GM12878 (cell line): Measurements from ENCODE around the gene DDX31. TPM values are rescaled to one million over a fixed set of nuclear protein-coding genes. Genes with fewer than 3 reads are reported as not detected.

Experiments used
- ATAC-seq: fragments of 200-7000 bp; cut with Tn5 transposase; 3 replicates; pipeline ENCODE4 v1.9.1; 2020; ENCODE audit warnings: mild to moderate bottlenecking, moderate library complexity
- BruUV-seq: library from RNA; stranded (reverse); fragments of 400-500 nt; replicated peaks from 2 replicates; lab custom pipeline; 2021; lab: Mats Ljungman, UMichigan
- CTCF ChIA-PET: fragments of 300-600 bp; sonication (Branson Sonifier 250); formaldehyde crosslinking; extraction: SDS; loops from one replicate; lab custom pipeline; 2021; ENCODE audit warnings: inconsistent platforms; lab: Yijun Ruan, JAX
- POLR2A ChIA-PET: fragments of 350-600 bp; formaldehyde crosslinking; extraction: SDS; loops from one replicate; lab custom pipeline; 2021; ENCODE audit warnings: inconsistent platforms; lab: Charles Lee
- RAD21 ChIA-PET: fragments of 300-600 bp; sonication (Branson Sonifier 250); formaldehyde crosslinking; loops from one replicate; lab custom pipeline; 2023; ENCODE audit warnings: antibody characterized with exemption; ENCODE audit not compliant: unreplicated experiment; lab: Charles Lee
- SMC1A ChIA-PET: fragments of 300-600 bp; sonication (Branson Sonifier 250); formaldehyde crosslinking; loops from one replicate; lab custom pipeline; 2023; ENCODE audit not compliant: unreplicated experiment, uncharacterized antibody; lab: Charles Lee
- DNase-seq: peaks from one replicate; pipeline ENCODE4 v3.0.0-alpha.2; 2011; ENCODE audit warnings: low read depth, low spot score
- FAIRE-seq: peaks from 3 replicates; lab custom pipeline; 2011; peaks lifted over from hg19 to GRCh38; lab: Jason Lieb, UNC
- H2AFZ ChIP-seq: 2 replicates; pipeline ENCODE4 v1.6.0; 2011; ENCODE audit warnings: low read depth, low read length, control low read depth; ENCODE audit not compliant: control insufficient read depth
- H3K27ac ChIP-seq: 2 replicates; pipeline ENCODE4 v1.5.1; 2011; ENCODE audit warnings: control low read depth; ENCODE audit not compliant: control insufficient read depth, insufficient read depth
- H3K27me3 ChIP-seq, 2 experiments: replicated peaks in 1 of 2; 2 replicates each; pipeline versions ENCODE4 v1.6.0 to v1.6.1; 2011; ENCODE audit warnings: low read length in 1 of 2; ENCODE audit not compliant: control insufficient read depth in 2 of 2, insufficient read depth in 2 of 2
- H3K36me3 ChIP-seq, 2 experiments: 2 replicates each; pipeline ENCODE4 v1.5.1; 2011; ENCODE audit warnings: low read length in 1 of 2; ENCODE audit not compliant: control insufficient read depth in 2 of 2, insufficient read depth in 2 of 2
- H3K4me1 ChIP-seq: 2 replicates; pipeline ENCODE4 v1.6.1; 2011; ENCODE audit warnings: mild to moderate bottlenecking, low read length, moderate library complexity, mixed read lengths; ENCODE audit not compliant: control insufficient read depth, insufficient read depth
- H3K4me2 ChIP-seq: 2 replicates; pipeline ENCODE4 v1.6.0; 2011; ENCODE audit warnings: control low read depth; ENCODE audit not compliant: control insufficient read depth, insufficient read depth
- H3K4me3 ChIP-seq: fragments of 200-600 bp; sonication (generic); 2 replicates; pipeline ENCODE4 v1.5.1; 2016
- H3K79me2 ChIP-seq: 2 replicates; pipeline ENCODE4 v1.6.0; 2011; ENCODE audit warnings: low read length; ENCODE audit not compliant: control insufficient read depth, insufficient read depth
- H3K9ac ChIP-seq: 2 replicates; pipeline ENCODE4 v1.8.0; 2011; ENCODE audit warnings: low read length, control low read depth, mixed read lengths; ENCODE audit not compliant: control insufficient read depth, insufficient read depth
- H3K9me3 ChIP-seq: replicated peaks from 3 replicates; pipeline ENCODE4 v1.5.1; 2011; ENCODE audit warnings: mild to moderate bottlenecking, low read length; ENCODE audit not compliant: control insufficient read depth, insufficient read depth
- H4K20me1 ChIP-seq: 2 replicates; pipeline ENCODE4 v1.6.0; 2011; ENCODE audit not compliant: control insufficient read depth, insufficient read depth
- IKZF1 ChIP-seq: fragments of 450-650 bp; conservative IDR thresholded peaks from 2 replicates; pipeline ENCODE4 v1.6.1; 2017; ENCODE audit warnings: antibody characterized with exemption, mild to moderate bottlenecking
- KLF5 ChIP-seq: fragments of 450-650 bp; IDR thresholded peaks from 2 replicates; pipeline ENCODE4 v1.6.1; 2014; ENCODE audit warnings: mild to moderate bottlenecking; ENCODE audit not compliant: partially characterized antibody
- MEF2B ChIP-seq: fragments of 450-650 bp; IDR thresholded peaks from 2 replicates; pipeline ENCODE4 v1.6.1; 2018; ENCODE audit warnings: mild to moderate bottlenecking, moderate library complexity; ENCODE audit not compliant: partially characterized antibody, poor library complexity, severe bottlenecking
- NRF1 ChIP-seq: conservative IDR thresholded peaks from 2 replicates; pipeline ENCODE4 v1.6.1; 2011; ENCODE audit warnings: mild to moderate bottlenecking, low read depth, low read length, improper control_type of control experiment
- PML ChIP-seq: IDR thresholded peaks from 2 replicates; pipeline ENCODE4 v1.6.1; 2012; ENCODE audit warnings: low read length, inconsistent platforms
- SIX5 ChIP-seq: IDR thresholded peaks from 2 replicates; pipeline ENCODE4 v1.6.1; 2011; ENCODE audit warnings: mild to moderate bottlenecking, low read depth, low read length, moderate library complexity; ENCODE audit not compliant: severe bottlenecking
- TCF7 ChIP-seq: IDR thresholded peaks from 2 replicates; pipeline ENCODE4 v1.6.1; 2014; ENCODE audit warnings: antibody characterized with exemption, borderline replicate concordance
- ZBED1 ChIP-seq: IDR thresholded peaks from 2 replicates; pipeline ENCODE4 v1.6.1; 2016; ENCODE audit warnings: borderline replicate concordance
- ZZZ3 ChIP-seq: IDR thresholded peaks from 2 replicates; pipeline ENCODE4 v1.6.1; 2011; ENCODE audit warnings: low read depth; ENCODE audit not compliant: control insufficient read depth, insufficient read length
- WGBS: methylation state at CpG from one replicate; pipeline ENCODE4 v1.1.6; 2016; ENCODE audit warnings: low lambda C conversion rate; ENCODE audit not compliant: insufficient replicate concordance, insufficient coverage; ENCODE audit errors: missing lambda C conversion rate; 5-methylcytosine and 5-hydroxymethylcytosine counted together
- in situ Hi-C: fragments of 300-500 bp; cut with MboI; formaldehyde crosslinking; loops from 9 replicates; pipeline ENCODE4 v1.14.3; 2018; ENCODE audit warnings: mixed read lengths
- intact Hi-C: fragments of 100-400 bp; cut with micrococcal nuclease; formaldehyde crosslinking; loops from one replicate; pipeline ENCODE4 v1.14.2; 2022; ENCODE audit not compliant: unreplicated experiment
- polyA plus RNA-seq, 11 experiments: library from polyadenylated mRNA; depleted of rRNA in 4 of 11; unstranded in 6 of 11; stranded (reverse) in 5 of 11; fragments of >200 nt; fragmentation: Nextera tagmentation in 4 of 11; fragmentation: Illumina TruSeq in 1 of 11; extraction: Ambion mirVana in 4 of 11; extraction: Trizol in 1 of 11; gene quantifications; 1 replicate in 1 of 11; 2 replicates in 10 of 11; pipeline versions ENCODE4 v1.2.1 to v1.2.3, GENCODE V29; 2011 to 2016; ENCODE audit warnings: inconsistent platforms in 2 of 11, missing spikeins in 2 of 11, low read depth in 1 of 11
- total RNA-seq, 4 experiments: library from RNA; depleted of rRNA in 3 of 4; stranded (reverse); fragments of >200 nt in 3 of 4; fragmentation: Illumina TruSeq in 1 of 4; extraction: Trizol in 1 of 4; gene quantifications; 2 replicates each; pipeline versions ENCODE4 v1.2.1 to v1.2.3, GENCODE V29; 2013 to 2021
- TF ChIP-seq, protein P1 (sequence below): fragments of 450-650 bp; formaldehyde crosslinking; IDR thresholded peaks from 2 replicates; pipeline ENCODE4 v1.4.0; 2020; ENCODE audit warnings: mild to moderate bottlenecking, moderate library complexity
- TF ChIP-seq, protein P2 (sequence below): IDR thresholded peaks from 2 replicates; pipeline ENCODE4 v1.6.1; 2011; ENCODE audit warnings: low read depth, low read length, improper control_type of control experiment, borderline replicate concordance
- TF ChIP-seq, protein P3 (sequence below): IDR thresholded peaks from 2 replicates; pipeline ENCODE4 v1.6.1; 2012; ENCODE audit warnings: low read depth, low read length, improper control_type of control experiment

The DDX31 gene
- total and polyA plus RNA-seq, 10 of the 15 experiments (the other 5 are each of a cell fraction or from before 2014, with no cell fraction given), result 12.1 to 30.8 (median 20.8) TPM

DNA sequence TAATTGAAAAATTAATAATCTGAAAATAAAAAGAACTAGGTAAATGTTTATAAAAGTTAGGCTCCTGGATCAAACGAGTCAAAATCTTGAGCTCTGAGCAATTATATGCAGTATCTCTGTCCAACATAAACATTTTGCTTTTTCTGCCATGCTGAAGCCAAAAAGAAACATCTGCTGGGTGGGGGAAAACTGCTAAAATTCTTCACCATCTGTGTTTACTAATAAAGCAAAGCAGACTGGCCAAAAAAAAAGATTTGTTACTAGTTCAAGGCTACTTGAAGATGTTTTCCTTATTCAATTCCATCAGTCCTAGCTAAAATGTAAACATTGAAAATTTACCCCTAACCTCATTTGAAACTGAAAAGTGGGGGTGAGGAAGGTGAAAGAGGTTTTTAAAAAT is 30.2 kb upstream of the DDX31 start (continued):
- TF ChIP-seq, protein P1, sequence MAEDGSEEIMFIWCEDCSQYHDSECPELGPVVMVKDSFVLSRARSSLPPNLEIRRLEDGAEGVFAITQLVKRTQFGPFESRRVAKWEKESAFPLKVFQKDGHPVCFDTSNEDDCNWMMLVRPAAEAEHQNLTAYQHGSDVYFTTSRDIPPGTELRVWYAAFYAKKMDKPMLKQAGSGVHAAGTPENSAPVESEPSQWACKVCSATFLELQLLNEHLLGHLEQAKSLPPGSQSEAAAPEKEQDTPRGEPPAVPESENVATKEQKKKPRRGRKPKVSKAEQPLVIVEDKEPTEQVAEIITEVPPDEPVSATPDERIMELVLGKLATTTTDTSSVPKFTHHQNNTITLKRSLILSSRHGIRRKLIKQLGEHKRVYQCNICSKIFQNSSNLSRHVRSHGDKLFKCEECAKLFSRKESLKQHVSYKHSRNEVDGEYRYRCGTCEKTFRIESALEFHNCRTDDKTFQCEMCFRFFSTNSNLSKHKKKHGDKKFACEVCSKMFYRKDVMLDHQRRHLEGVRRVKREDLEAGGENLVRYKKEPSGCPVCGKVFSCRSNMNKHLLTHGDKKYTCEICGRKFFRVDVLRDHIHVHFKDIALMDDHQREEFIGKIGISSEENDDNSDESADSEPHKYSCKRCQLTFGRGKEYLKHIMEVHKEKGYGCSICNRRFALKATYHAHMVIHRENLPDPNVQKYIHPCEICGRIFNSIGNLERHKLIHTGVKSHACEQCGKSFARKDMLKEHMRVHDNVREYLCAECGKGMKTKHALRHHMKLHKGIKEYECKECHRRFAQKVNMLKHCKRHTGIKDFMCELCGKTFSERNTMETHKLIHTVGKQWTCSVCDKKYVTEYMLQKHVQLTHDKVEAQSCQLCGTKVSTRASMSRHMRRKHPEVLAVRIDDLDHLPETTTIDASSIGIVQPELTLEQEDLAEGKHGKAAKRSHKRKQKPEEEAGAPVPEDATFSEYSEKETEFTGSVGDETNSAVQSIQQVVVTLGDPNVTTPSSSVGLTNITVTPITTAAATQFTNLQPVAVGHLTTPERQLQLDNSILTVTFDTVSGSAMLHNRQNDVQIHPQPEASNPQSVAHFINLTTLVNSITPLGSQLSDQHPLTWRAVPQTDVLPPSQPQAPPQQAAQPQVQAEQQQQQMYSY (CRISPR knock-in tag), result no peak
- TF ChIP-seq, all 136 proteins: peak for 0

DNA sequence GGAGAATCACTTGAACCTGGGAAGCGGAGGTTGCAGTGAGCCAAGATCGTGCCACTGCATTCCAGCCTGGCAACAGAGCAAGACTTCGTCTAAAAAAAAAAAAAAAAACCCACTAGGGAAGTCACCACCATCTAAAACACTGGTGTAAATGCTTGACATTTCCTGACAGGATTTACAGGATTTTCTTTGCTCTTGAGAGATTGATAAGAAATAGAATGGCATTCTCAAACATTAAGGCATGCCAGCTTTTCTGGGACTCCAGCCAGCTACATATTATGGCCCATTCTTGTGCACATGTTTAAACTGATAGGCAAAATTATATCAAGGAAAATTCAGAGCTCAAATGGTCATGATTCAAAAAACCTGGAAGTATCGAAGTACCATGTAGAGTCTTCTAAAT is 29.2 kb upstream of the DDX31 start:
- in situ Hi-C loops, result no loop called here
- FAIRE-seq, result no peak
- POLR2A ChIA-PET, result no interaction called here

More for the DNA sequence above, 29.2 kb upstream of the DDX31 start:
- no TSS peak for BruUV-seq
- Histone ChIP-seq H3K36me3 (no peaks in the 10 kb centered on the region), H2AFZ (no peak overlapping the region), H3K4me2 (no peak overlapping the region), H3K79me2 (no peaks in the 10 kb centered on the region), H4K20me1 (no peaks in the 10 kb centered on the region), H3K27me3 (no peaks in the 10 kb centered on the region), H3K4me3 (no peak overlapping the region), H3K9ac (no peak overlapping the region), H3K9me3 (no peaks in the 10 kb centered on the region; the same call in none of the 3 replicates), H3K4me1 (no peaks in the 10 kb centered on the region), H3K27ac (no peak overlapping the region)
- RAD21 ChIA-PET, result no interaction called here
- intact Hi-C loops, result no loop called here
- DNase-seq, result no peak
- SMC1A ChIA-PET, result interaction anchor here (0.6 kb wide), 2 partner anchors 80 to 327 kb away, joined by 3 read pairs; no protein-coding TSS in a partner anchor
- CTCF ChIA-PET, result interaction anchor here (1.7 kb wide), 1 partner anchor 48 kb away, joined by 5 read pairs; no protein-coding TSS in a partner anchor
- ATAC-seq, result no peak
- WGBS, result 21% methylated on average over 4 of the region's 4 CpGs
- TF ChIP-seq ZBED1, result no peak
- TF ChIP-seq, protein P2, sequence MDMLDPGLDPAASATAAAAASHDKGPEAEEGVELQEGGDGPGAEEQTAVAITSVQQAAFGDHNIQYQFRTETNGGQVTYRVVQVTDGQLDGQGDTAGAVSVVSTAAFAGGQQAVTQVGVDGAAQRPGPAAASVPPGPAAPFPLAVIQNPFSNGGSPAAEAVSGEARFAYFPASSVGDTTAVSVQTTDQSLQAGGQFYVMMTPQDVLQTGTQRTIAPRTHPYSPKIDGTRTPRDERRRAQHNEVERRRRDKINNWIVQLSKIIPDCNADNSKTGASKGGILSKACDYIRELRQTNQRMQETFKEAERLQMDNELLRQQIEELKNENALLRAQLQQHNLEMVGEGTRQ, result no peak
- TF ChIP-seq PML, result no peak
- TF ChIP-seq SIX5, result no peak
- TF ChIP-seq NRF1, result no peak
- TF ChIP-seq KLF5, result no peak
- no peak for TF ChIP-seq IKZF1
- no peak for TF ChIP-seq MEF2B
- no peak for TF ChIP-seq ZZZ3
- no peak for TF ChIP-seq TCF7
- TF ChIP-seq, protein P3, sequence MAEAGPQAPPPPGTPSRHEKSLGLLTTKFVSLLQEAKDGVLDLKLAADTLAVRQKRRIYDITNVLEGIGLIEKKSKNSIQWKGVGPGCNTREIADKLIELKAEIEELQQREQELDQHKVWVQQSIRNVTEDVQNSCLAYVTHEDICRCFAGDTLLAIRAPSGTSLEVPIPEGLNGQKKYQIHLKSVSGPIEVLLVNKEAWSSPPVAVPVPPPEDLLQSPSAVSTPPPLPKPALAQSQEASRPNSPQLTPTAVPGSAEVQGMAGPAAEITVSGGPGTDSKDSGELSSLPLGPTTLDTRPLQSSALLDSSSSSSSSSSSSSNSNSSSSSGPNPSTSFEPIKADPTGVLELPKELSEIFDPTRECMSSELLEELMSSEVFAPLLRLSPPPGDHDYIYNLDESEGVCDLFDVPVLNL, result no peak
- TF ChIP-seq, all 136 proteins: peak for 0
